NCI-H2227 treated with DMSO at 0.1 percent for 48 hours (cell line): ENCODE data around the gene PKN2.

Experiments used
- DNase-seq: peaks from one replicate; lab custom pipeline; 2025; lab: John Stamatoyannopoulos, UW

The PKN2 gene

GRCh38 chr1:88735382-88735781 lies 51.3 kb downstream of the PKN2 start:
- no peak for DNase-seq

- DNase-seq = no peak
Observed at GRCh38 chr1:88735909-88736308, 51.8 kb downstream of the PKN2 start.

- DNase-seq = no peak
Observed at GRCh38 chr1:88736633-88737248, 52.7 kb downstream of the PKN2 start.

GRCh38 chr1:88737338-88737927 lies 53.4 kb downstream of the PKN2 start:
- no peak for DNase-seq

- no peak for DNase-seq
Observed at GRCh38 chr1:88740784-88741183, 56.7 kb downstream of the PKN2 start.

GRCh38 chr1:88741413-88741812 lies 57.3 kb downstream of the PKN2 start:
- DNase-seq = no peak

- no peak for DNase-seq
Observed at GRCh38 chr1:88742531-88742930, 58.5 kb downstream of the PKN2 start.

GRCh38 chr1:88744142-88744541 lies 60.1 kb downstream of the PKN2 start:
- no peak for DNase-seq

- no peak for DNase-seq
Observed at GRCh38 chr1:88746916-88747315, 62.8 kb downstream of the PKN2 start.

- DNase-seq = no peak
Observed at GRCh38 chr1:88751714-88752113, 67.6 kb downstream of the PKN2 start.

GRCh38 chr1:88753506-88753905 lies 69.4 kb downstream of the PKN2 start:
- no peak for DNase-seq

GRCh38 chr1:88763649-88764406 lies 79.8 kb downstream of the PKN2 start:
- no peak for DNase-seq

GRCh38 chr1:88768187-88768586 lies 84.1 kb downstream of the PKN2 start:
- DNase-seq = no peak

GRCh38 chr1:88768816-88769215 lies 84.7 kb downstream of the PKN2 start:
- no peak for DNase-seq

- DNase-seq = no peak
Observed at GRCh38 chr1:88773540-88774150, 89.6 kb downstream of the PKN2 start.

GRCh38 chr1:88774151-88774556 lies 90.1 kb downstream of the PKN2 start:
- no peak for DNase-seq

GRCh38 chr1:88777604-88778149 lies 93.6 kb downstream of the PKN2 start:
- no peak for DNase-seq

- DNase-seq = no peak
Observed at GRCh38 chr1:88779880-88780279, 95.8 kb downstream of the PKN2 start.

- no peak for DNase-seq
Observed at GRCh38 chr1:88780485-88780884, 96.4 kb downstream of the PKN2 start.

- no peak for DNase-seq
Observed at GRCh38 chr1:88783145-88783544, 99.1 kb downstream of the PKN2 start.

- DNase-seq = no peak
Observed at GRCh38 chr1:88784551-88784950, 100.5 kb downstream of the PKN2 start.

- DNase-seq = no peak
Observed at GRCh38 chr1:88787023-88787903, 103.2 kb downstream of the PKN2 start.
